ENCODE results near the gene COQ10A. TPM values are rescaled to one million over a fixed set of nuclear protein-coding genes. Genes with fewer than 3 reads are reported as not detected.

The COQ10A gene
- total and polyA plus RNA-seq, 2 of the 13 experiments (the other 11 are each of a cell fraction or from before 2014, with no cell fraction given) = 21.0 to 37.3 TPM

DNA sequence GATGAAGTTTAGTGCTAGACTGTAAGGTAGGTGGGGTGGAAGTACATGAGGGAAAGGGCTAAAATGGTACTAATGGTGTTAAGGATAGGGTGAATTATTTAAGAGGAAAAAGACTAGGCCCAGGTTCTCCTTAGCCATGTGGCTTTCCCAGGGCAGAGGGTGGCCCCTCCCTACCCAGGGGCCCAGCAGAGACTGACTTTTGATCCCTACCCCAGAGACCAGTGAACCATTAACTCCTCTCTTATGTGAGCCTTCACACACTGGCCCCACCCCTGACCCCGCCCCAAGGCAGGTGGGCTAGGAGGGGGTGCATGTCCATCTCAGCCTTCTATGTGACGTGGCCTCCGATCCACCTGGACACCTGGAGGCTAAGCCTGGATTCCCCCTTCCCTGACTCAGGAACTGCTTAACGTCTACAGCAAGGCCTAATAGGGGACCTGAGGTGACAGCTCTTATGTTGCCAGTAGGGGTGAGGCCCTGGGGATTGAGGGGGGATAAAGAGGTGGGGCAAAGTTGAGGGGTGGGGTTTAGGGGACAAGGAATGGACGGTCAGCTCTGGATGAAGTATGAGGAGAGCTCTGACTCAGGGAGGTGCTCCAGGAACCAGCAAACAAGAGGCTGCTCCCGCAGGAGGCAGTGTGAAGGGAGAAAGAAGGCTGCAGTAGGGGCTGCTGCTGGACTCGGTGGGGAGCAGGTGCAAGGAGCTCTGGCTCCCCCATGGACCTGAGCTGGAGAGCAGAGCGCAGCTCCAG is 36.1 kb upstream of the COQ10A start (continued):
- TF ChIP-seq ARNTL (CRISPR knock-in tag; IDR thresholded peaks at IDR 0.05) (no peak; the same call in 1 of the 2 replicates), ZKSCAN5 (CRISPR knock-in tag; IDR thresholded peaks at IDR 0.05) (no peak), NAIF1 (CRISPR knock-in tag; IDR thresholded peaks at IDR 0.05; ENCODE audit: borderline replicate concordance) (no peak), ZNF20 (CRISPR knock-in tag; IDR thresholded peaks at IDR 0.05) (no peak), HOXA7 (CRISPR knock-in tag; IDR thresholded peaks at IDR 0.05) (no peak), ZNF253 (CRISPR knock-in tag; IDR thresholded peaks at IDR 0.05; ENCODE audit: borderline replicate concordance) (no peak), ZNF235 (CRISPR knock-in tag; IDR thresholded peaks at IDR 0.05; ENCODE audit: borderline replicate concordance) (no peak), RORA (CRISPR knock-in tag; IDR thresholded peaks at IDR 0.05) (no peak), POLR2G (IDR thresholded peaks at IDR 0.05; ENCODE audit: low read depth, low read length) (peak; percentile 85), ZNF180 (CRISPR knock-in tag; IDR thresholded peaks at IDR 0.05; ENCODE audit: borderline replicate concordance, low read depth) (no peak), MTA1 (CRISPR knock-in tag; IDR thresholded peaks at IDR 0.05; ENCODE audit: borderline replicate concordance) (no peak), BORCS8-MEF2B (CRISPR knock-in tag; IDR thresholded peaks at IDR 0.05) (no peak), MXI1 (IDR thresholded peaks at IDR 0.05; ENCODE audit: borderline replicate concordance, low read depth, low read length) (peak; percentile 85; the same call in 1 of the 3 replicates), ZFX (CRISPR knock-in tag; IDR thresholded peaks at IDR 0.05; ENCODE audit: low read depth) (peak; percentile 87)
- TF ChIP-seq, protein P1, sequence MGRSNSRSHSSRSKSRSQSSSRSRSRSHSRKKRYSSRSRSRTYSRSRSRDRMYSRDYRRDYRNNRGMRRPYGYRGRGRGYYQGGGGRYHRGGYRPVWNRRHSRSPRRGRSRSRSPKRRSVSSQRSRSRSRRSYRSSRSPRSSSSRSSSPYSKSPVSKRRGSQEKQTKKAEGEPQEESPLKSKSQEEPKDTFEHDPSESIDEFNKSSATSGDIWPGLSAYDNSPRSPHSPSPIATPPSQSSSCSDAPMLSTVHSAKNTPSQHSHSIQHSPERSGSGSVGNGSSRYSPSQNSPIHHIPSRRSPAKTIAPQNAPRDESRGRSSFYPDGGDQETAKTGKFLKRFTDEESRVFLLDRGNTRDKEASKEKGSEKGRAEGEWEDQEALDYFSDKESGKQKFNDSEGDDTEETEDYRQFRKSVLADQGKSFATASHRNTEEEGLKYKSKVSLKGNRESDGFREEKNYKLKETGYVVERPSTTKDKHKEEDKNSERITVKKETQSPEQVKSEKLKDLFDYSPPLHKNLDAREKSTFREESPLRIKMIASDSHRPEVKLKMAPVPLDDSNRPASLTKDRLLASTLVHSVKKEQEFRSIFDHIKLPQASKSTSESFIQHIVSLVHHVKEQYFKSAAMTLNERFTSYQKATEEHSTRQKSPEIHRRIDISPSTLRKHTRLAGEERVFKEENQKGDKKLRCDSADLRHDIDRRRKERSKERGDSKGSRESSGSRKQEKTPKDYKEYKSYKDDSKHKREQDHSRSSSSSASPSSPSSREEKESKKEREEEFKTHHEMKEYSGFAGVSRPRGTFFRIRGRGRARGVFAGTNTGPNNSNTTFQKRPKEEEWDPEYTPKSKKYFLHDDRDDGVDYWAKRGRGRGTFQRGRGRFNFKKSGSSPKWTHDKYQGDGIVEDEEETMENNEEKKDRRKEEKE (IDR thresholded peaks at IDR 0.05) = no peak
- TF ChIP-seq, protein P2, sequence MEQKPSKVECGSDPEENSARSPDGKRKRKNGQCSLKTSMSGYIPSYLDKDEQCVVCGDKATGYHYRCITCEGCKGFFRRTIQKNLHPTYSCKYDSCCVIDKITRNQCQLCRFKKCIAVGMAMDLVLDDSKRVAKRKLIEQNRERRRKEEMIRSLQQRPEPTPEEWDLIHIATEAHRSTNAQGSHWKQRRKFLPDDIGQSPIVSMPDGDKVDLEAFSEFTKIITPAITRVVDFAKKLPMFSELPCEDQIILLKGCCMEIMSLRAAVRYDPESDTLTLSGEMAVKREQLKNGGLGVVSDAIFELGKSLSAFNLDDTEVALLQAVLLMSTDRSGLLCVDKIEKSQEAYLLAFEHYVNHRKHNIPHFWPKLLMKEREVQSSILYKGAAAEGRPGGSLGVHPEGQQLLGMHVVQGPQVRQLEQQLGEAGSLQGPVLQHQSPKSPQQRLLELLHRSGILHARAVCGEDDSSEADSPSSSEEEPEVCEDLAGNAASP (CRISPR knock-in tag; IDR thresholded peaks at IDR 0.05; ENCODE audit: borderline replicate concordance) = no peak; the same call in 1 of the 2 replicates
- TF ChIP-seq, protein P3, sequence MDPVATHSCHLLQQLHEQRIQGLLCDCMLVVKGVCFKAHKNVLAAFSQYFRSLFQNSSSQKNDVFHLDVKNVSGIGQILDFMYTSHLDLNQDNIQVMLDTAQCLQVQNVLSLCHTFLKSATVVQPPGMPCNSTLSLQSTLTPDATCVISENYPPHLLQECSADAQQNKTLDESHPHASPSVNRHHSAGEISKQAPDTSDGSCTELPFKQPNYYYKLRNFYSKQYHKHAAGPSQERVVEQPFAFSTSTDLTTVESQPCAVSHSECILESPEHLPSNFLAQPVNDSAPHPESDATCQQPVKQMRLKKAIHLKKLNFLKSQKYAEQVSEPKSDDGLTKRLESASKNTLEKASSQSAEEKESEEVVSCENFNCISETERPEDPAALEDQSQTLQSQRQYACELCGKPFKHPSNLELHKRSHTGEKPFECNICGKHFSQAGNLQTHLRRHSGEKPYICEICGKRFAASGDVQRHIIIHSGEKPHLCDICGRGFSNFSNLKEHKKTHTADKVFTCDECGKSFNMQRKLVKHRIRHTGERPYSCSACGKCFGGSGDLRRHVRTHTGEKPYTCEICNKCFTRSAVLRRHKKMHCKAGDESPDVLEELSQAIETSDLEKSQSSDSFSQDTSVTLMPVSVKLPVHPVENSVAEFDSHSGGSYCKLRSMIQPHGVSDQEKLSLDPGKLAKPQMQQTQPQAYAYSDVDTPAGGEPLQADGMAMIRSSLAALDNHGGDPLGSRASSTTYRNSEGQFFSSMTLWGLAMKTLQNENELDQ (CRISPR knock-in tag; IDR thresholded peaks at IDR 0.05; ENCODE audit: borderline replicate concordance) = no peak
- TF ChIP-seq, protein P4, sequence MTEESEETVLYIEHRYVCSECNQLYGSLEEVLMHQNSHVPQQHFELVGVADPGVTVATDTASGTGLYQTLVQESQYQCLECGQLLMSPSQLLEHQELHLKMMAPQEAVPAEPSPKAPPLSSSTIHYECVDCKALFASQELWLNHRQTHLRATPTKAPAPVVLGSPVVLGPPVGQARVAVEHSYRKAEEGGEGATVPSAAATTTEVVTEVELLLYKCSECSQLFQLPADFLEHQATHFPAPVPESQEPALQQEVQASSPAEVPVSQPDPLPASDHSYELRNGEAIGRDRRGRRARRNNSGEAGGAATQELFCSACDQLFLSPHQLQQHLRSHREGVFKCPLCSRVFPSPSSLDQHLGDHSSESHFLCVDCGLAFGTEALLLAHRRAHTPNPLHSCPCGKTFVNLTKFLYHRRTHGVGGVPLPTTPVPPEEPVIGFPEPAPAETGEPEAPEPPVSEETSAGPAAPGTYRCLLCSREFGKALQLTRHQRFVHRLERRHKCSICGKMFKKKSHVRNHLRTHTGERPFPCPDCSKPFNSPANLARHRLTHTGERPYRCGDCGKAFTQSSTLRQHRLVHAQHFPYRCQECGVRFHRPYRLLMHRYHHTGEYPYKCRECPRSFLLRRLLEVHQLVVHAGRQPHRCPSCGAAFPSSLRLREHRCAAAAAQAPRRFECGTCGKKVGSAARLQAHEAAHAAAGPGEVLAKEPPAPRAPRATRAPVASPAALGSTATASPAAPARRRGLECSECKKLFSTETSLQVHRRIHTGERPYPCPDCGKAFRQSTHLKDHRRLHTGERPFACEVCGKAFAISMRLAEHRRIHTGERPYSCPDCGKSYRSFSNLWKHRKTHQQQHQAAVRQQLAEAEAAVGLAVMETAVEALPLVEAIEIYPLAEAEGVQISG (CRISPR knock-in tag; IDR thresholded peaks at IDR 0.05) = peak; percentile 52; the same call in 1 of the 2 replicates
- TF ChIP-seq, protein P5, sequence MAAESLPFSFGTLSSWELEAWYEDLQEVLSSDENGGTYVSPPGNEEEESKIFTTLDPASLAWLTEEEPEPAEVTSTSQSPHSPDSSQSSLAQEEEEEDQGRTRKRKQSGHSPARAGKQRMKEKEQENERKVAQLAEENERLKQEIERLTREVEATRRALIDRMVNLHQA (CRISPR knock-in tag; IDR thresholded peaks at IDR 0.05) = no peak

All from HepG2 (cell line).